Measurements from ENCODE around the gene FAM107B. TPM values are rescaled to one million over a fixed set of nuclear protein-coding genes. Genes with fewer than 3 reads are reported as not detected.
"Not testable (repeated sequence)": the region's sequence is repeated elsewhere in the genome, so short reads cannot be mapped to it uniquely, and the experiment has no call there.

Gene FAM107B
- polyA plus RNA-seq, 5 donors: 56.0 to 102 (median 87.1) TPM

DNA sequence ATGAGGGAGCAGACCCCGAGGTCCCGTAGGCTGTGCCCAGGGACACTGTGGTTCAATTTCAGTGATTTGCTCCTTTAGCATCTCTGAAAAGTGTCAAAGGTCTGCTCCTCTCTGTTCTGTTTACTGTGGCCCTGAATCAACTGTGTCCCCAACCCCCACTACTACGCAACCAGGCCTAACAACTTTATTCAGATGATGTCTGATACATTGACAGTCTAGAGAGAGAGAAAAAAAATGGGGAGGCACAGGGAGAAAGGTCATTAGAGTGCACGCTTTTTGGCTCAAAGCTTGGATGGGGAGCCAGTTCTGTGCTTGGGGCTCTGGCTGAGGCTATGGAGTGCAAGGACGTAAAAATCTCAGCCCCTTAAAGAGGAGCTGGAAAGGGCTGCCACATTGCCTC, 77.9 kb downstream of the FAM107B start:
- DNase-seq: no peak

DNA sequence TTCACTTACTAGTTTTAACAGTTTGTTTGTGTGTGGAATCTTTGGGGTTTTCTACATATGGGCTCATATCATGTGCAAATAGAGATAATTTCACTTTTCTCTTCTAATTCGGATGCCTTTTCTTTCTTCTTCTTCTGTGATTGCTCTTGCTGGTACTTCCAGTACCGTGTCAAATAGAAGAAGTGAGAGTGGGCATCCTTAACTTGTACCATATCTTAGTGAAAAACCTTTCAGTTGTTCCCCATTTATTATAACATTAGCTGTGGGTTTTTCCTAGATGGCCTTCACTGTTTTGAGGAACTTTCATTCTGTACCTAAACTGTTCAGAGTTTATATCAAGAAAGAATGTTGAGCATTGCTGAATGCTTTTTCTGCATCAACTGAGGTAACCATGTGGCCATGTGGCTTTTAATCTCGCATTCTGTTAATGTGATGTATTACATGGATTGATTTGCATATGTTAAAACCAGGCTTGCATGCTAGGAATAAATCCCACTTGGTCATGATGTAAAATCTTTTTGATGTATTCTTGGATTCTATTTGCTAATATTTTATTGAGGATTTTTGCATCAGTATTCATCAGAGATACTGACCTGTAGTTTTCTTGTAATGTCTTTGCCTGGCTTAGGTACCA, 78.7 kb downstream of the FAM107B start:
- DNase-seq: no peak

DNA sequence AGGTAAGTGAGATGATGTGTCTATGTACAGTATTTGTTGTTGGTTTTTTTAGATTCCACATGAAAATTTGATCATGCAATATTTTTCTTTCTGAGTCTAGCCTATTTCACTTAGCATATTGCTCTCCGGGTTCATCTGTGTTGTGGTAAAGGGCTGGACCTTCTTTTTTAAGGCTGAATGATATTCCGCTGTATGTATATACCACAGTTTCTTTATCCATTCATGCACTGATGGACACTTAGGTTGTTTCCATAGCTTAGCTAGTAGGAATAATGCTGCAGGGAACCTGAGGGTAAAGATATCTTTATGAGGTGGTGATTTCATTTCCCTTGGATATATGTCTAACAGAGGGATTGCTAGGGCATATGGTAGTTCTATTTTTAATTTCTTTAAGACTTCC, 80.8 kb downstream of the FAM107B start:
- DNase-seq: no peak

DNA sequence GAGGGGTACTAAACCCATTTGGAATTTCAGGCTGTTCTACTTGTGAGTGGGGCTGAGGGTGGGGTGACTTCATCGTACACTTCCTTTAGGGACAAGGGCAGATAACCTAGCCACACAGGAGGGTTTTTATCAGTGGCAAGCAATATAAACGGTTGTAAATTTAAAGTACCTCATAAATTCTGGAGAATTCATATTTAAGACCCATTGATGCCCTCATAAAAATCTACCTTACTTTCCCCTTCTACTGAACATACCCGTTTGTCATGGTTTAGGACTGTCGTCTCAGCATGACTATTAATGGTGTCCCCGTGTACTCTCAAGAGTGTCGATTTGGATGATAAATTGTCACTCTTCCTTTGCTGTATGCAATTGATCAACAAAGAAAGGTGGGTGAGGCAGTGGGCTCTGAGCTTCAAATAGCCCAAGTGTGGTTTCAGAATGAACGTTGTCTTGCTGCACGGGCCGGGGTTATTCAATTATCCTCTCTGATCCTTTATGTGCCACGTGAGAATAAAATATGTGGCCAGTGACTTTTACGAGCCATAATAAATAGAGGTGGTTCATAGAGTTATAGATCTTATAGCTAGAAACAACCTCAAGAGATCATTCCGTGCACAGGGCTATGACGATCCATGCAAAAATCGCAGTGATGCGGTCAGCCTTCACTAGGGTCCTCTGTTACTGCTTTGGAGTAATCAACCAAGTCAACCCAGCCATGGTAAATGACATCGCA, 82.2 kb downstream of the FAM107B start:
- no peak for DNase-seq

DNA sequence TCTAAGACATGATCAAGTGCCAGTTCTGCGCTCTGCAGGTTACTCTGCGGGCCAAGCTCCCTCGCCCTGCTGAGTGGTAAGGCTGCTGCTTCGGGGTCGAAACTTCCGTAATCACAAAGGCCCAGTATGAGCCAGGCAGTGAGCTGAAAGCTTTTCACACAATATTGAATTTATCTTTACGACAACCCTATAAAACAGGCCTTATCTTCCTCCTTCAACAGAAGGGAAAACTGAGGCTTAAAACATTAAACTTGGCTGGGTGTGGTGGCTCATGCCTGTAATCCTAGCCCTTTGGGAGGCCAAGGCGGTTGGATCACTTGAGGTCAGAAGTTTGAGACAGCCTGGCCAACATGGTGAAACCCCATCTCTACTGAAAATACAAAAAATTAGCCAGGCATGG, 83.3 kb downstream of the FAM107B start:
- DNase-seq: no peak

DNA sequence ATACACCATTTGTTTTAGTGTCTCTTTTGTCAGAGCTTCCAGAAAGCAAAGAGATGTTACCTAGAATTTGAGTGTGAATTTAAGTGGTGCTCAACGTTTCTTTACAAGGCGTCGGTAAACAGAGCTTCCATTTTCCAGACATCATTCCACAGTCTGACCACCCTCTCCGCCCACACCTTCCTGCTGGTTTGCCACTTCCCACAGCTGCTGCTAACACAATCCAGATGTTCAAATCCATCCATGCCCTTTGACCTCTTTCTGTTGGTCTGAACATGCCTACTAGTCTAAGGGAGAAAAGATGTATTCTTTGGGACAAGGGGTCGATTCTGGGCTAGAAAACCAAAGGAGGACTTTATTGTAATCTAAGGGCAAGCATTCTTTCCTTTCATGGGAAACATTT, 86.1 kb downstream of the FAM107B start:
- no peak for DNase-seq

DNA sequence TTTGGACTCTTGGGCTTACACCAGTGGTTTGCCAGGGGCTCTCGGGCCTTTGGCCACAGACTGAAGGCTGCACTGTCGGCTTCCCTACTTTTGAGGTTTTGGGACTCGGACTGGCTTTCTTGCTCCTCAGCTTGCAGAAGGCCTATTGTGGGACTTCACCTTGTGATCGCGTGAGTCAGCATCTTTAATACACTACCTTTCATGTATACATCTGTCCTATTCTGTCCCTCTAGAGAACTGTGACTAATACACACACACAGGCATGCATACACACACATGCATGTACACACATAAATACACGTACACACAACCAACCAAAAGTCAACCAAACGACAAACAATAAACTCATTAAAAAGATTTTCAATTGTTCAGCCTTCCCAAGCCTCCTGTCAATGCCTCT, 86.5 kb downstream of the FAM107B start:
- not testable (repeated sequence) for DNase-seq

DNA sequence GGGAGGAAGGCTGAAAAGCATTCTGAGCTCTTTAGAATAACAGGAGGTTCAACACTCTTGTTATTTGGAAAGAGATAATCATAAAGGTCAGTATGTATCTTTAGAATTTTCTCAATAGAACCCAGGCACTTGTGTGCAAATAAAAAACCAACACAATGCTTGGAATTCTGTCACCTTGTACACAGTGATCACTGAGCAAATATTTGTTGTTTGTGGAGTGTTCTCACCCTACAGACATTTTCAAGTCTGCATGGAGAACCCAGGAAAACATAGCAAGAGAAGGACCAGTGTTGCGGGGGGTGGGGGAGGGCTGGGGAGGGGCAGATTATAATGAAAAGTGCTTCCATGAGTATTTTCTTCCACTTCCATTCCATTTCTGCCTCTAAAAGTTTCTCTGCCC, 87.4 kb downstream of the FAM107B start:
- DNase-seq: no peak

DNA sequence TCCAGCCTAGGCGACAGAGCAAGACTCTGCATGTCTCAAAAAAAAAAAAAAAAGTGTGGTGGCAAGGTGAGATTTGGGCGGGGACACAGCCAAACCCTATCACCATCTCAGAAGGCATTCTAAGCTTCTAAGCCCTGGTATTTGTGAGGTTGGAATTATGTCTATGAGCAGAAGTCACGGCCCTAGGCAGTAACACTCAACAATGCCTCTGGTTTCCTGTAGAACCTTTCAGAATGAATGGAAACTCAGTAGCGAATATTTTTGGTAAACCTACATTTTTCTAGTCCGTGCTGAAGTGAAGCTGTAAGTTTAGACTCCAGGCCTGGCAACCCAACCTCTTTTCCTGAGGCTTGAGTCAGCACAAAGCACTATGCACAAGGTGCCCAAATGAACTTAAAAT, 88.3 kb downstream of the FAM107B start:
- no peak for DNase-seq

DNA sequence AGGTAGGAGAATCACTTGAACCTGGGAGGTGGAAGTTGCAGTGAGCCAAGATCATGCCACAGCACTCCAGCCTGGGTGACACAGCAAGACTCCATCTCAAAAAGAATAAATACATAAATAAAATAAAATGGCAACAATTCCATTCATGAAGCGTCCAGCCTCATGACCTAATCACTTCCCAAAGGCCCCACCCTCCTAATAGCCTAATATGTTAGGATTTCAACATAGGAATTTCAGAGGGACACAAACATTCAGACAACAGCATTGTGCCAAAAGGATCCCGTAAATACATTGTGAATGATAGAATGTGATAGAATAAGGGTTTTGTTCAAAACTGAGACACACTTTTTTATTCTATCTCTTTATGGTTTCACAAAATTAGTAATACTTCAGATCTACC, 90.3 kb downstream of the FAM107B start:
- no peak for DNase-seq

DNA sequence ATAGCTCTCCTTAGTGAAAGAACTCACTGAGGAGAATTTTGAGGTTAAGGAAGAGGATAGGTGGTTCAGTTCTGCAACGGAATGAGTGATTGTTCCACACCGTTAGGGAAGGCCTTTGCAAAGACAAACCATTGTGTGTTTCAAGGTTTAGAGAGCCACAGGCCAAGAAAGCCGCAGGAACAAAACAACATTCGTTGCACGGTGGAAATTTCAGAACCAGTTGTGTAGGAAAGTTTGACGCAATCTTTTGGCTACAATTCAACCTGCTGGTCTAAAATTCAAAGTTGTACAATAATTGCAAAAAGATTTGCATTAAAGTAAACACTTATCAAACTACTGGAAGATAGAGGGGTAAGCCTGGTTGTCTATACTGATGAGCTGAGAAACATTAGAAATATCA, 91.4 kb downstream of the FAM107B start:
- DNase-seq: peak; percentile 84 to 90

DNA sequence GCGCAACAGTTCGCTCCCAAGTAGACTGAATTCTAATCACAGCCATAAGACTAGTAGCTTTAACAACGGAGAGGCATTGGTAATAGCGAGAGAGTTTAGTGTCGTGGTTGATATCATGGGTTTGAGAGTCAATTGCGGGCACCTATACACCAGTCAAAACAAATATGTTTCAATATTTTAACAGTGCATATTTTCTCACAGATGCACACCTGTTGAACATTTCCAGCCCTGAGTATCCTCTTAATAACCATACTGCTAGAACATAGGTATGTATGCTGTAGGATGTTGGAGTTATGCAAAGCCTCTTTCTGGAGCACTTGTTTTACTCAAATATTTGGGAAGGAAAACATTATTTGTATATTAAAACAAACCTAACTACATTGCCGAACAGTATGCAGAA, 92.9 kb downstream of the FAM107B start:
- no peak for DNase-seq

DNA sequence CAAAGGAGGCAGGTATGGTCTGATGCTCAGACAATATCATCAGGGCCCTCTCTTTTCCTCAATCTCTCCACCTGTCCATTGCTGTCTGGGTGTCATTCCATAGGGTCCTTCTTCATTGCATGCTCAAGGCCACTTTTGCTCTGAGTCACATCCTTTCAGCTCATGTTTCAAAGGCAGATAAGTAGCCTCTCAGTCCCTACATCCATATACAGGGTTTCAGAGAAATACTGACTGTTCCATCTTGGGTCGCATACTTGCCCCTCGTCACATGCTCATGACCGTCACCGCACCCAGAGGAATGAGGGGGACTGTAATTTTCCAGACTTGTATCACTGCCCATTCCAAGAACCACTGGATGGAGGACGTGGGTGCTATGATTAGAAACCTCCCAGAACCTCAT, 93.4 kb downstream of the FAM107B start:
- no peak for DNase-seq

DNA sequence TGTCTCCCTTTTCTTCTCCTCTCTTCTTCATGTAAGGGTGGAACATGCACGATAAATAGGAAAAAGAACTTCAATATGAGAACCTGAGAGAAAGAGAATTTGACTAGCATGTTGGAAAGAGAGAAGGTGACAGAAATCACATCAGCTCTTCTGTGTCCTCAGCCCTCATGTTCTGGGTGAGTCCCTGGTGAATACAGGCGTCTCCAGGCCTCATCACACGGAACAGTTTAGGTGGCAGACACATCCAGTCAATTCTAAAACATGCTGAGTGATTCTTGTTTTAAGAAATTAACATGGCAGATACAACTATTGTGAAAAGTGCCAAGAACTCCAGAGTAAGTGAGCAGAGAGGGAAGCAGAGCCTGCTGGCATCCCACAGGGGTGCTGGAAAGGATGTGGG, 96.1 kb downstream of the FAM107B start:
- DNase-seq: no peak

DNA sequence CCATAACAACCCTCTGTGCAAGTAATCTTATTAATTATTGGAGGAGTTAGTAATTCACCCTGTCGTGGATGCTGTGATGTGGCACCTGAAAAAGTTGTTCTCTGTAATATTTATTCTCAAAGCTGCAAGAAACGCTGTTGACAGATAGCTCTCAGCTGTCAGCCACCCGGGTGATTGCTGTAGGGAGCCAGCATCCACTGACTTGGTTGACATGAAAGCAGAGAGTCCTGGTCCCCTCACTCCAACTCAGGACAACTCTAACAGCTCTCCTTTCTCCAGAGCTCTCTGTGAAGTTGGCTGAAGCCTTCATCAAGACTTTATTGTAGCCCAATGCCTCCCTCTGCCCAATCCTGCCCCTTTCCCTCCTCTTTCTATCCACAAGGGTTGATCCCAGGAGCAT, 98.0 kb downstream of the FAM107B start:
- no peak for DNase-seq

DNA sequence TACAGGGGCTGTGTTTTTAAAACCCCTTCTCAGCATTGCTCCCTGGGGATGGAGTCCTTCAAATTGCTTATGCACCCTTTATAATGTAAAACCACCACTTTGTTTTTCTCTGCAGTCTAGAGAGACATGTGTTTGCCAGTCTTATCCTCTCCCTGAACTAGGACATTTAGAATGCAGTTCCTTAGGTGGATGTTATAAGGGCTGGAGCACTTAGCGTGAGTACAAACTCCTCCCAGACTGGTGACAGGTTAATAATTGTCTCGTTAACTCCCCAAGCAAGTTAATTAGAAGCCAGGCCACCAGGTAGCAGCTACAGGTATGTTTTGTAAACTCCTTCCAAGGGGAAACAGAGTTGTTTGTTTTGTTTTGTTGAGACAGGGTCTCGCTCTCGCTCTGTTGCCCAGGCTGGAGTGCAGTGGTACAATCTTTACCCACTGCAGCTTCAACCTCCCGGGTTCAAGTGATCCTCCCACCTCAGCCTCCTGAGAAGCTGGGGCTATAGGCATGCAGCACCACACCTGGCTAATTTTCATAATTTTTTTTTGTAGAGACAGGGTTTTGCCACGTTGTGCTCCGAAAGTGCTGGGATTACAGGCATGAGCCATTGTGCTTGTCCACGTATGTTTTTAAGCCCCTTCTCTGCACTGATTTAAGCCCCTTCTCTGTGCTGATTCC, 100.2 kb downstream of the FAM107B start:
- no peak for DNase-seq

DNA sequence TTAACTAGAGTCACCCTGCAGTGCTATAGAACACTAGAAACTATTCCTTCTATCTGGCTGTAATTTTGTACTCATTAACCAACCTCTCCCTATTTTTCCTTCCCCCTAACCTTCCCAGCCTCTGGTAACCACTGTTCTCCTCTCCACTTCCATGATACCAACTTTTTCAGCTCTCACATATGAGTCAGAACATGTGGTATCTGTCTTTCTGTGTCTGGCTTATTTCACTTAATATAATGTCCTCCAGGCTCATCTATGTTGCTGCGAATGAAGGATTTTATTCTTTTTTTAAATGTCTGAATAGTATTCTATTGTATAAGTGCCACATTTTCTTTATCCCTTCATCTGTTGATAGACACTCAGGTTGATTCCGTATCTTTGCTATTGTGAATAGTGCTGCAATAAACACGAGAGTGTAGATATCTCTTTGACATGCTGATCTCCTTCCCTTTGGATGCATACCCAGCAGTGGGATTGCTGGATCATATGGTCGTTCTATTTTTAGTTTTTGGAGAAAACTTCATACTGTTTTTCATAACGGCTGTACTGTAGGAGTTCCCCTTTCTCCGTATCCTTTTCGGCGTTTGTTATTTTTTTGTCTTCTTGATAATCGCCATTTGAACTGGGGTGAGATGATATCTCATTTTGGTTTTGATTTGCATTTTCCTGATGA, 101.4 kb downstream of the FAM107B start:
- DNase-seq: no peak

DNA sequence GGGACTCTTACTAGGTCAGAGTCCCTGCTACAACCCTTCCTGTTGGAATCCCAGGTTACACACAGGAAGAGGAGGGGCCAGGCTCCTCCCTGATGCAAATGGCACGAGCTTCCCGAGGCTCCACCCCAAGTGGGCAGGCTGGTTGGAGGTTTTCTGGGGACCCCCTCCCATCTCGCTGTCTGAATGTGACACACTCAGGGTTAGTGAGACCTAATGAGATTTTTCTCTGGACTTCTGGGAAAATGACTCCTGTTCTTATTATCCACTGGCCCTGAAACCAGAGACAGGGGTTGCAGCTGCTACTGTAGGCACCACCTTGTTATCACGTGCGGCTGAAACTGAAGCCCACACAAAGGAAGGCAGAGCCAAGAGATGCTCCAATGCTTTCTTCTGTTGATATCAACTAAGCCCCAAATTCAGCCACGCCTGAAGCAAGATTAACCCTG, 103.3 kb downstream of the FAM107B start:
- DNase-seq: no peak

DNA sequence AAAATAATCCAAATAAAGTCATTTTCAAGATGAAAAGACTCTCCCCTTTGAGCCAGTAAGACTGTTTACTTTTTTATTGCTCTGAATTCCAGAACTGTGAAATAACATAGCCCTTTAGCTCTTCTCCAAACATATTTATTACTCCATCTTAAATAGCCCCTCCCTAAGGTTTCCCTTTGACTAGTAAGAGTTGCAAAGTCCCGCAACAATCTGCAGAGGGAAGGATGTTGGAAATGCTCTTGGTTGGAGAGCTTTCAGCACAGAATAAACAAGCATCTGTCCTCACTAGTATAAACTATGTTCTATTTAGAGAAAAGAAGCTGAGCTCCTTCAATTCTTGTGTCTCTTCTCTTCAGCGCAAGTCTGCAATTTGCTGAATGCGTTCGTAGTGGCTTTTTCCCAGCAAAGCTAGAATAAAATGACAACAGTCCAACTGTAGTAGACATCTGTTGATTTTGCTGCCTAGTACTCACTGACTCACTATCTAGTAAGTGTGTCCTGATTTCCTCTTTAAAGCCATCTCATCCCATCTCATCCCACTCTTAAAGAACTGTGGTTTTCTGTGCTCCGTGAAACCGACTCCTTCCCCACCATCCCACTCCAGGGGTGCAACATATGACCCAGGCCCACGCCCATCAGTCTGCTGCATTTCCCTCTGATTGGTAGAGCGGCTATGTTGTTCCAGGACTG, 104.0 kb downstream of the FAM107B start:
- no peak for DNase-seq

DNA sequence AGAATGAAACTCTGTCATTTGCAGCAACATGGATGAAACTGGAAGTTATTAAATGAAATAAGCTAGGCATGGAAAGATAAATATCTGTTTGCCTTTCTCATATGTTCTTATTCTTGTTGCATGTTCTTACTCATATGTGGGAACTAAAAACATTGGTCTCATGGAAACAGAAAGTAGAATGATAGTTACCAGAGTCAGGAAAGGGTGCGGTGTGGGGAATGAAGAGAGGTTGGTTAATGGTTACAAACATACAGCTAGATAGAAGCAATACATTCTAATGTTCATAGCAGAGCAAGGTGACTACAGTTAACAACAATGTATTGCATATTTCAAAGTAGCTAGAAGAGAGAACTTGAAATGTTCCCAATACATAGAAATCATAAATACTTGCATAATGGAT, 105.1 kb downstream of the FAM107B start:
- no peak for DNase-seq

DNA sequence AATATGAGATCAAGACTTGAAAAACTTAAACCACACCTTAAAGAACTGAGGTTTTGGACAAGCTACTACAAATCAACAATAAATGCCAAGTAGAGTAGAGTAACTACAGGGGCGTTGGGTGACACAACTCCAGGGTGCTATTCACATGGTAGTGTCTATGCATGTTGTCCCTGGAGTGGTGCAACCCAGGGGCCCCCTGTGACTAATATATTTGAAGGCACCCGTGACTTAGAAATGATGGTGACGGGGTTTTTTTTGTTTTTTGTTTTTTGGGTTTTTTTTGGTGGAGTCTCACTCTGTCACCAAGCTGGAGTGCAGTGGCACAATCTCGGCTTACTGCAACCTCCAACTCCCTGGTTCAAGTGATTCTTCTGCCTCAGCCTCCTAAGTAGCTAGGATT, 106.9 kb downstream of the FAM107B start:
- DNase-seq: no peak

DNA sequence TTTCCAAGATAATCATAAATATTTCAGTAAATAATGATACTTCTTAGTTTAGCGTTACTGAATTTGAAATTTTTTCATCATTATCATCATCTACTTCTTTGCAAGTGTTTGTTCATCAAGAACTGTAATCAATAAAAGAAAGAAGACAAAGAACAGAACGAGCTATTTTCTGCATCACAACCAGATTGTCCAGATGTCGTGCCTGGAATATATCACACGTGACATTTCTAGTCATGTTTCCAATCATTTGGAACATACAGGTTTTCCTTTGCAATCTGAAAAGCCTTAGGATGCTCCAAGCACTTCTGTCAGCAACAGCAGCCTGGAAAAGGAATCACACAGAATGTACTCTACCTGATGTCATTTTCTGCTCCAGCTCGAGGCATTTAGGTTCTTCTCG, 107.4 kb downstream of the FAM107B start:
- DNase-seq: no peak

Data from right lung (tissue), 5 donors.